IPS-NIHi11 (cell line): ENCODE results near the gene PAPPA2.

ENCODE experiments used
- DNase-seq: peaks from one replicate; pipeline ENCODE4 v3.0.0; 2012; ENCODE audit warnings: mixed read lengths, low spot score

Gene PAPPA2

DNA sequence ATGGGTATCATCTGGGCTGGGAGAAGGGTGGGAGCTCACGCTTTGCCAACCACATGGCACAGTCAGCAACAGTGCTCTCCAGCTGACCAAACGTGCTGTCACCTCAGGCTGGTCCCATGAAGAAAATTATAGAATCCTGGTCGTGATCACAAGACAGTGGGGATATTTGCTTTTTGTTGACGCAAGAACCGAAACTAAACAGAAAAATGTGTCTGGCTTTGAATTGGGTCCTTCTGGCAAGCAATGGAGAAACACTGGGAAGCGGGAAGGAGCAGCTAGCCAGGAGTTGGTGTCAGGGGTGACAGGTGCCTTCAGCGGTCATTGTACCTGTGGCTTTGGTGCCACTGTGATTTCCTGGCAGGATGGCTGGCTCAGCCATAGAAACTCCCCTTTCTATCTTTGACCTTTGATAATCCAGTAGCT, 304.8 kb downstream of the PAPPA2 start:
- DNase-seq: no peak

DNA sequence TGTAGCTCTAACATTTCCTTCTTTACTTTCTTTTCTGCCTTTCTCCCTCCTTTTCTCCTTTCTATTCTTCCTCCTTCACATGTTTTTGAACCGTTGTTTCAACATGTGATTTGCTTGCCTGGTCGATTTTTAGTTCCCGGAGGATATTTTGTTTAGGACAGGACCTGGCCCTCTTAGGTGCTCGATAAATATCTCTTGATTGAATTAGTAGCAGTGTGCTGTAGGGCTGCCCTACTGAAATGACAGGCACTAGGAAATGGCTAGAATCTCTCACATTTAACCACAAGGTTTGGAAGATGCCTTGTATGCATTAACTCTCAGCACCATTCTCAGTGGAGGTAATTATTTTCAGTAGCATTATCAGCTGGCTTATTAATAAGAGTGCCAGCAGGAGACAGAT, 305.6 kb downstream of the PAPPA2 start:
- no peak for DNase-seq

DNA sequence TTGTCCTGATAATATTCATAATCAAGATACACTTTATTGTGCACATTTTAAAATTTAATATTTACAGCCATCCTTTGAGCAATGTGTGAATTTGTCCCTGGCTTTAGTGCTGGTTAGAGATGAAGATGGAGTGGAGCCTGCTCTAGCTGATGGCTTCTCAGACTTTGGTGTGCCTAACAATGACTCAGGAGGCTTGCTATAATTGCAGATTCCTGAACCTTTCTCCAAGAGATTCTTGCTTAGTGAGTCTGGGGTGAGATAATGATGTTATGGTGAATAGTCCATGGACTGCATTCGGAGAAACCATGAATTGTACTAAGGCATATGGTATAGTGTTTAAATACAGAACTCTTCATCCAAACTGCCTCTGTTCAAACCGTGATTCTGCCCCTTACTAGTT, 307.1 kb downstream of the PAPPA2 start:
- no peak for DNase-seq

DNA sequence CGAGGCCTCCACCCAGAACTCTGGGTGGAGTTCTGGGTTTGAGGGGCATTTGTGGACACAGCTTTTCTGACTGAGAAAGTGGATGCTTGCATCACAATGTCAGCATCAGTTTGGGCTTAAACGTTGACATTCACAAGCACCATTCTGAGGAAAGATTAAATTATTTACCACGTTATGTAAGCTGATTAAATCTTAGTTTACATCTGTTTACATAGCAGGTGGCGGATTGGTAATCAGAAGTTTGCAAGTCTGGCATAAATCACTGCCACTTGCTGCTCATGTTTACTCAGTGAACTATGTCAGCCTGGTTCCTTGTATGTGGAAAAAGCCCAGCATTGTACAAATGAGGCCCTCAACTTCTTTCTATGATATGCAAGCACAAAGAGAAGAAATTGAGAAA, 310.1 kb downstream of the PAPPA2 start:
- no peak for DNase-seq

DNA sequence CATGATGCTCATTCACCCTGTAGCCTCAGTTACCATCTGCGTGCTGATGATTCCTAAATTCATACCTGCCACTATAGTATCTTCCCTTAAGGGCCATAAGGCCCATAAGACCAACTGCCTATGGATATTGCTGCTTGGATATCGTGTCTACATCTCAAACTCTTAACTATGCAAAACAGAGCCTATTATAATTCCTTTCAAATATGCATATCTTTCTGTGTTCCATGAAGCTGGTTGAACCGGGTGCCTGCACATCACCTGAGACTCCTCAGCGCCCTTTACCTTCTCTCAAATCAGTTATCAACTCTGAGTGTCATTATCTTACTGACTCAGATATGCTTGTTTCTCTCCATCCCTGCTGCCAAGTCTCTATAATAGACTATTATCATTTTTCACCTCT, 311.2 kb downstream of the PAPPA2 start:
- no peak for DNase-seq

DNA sequence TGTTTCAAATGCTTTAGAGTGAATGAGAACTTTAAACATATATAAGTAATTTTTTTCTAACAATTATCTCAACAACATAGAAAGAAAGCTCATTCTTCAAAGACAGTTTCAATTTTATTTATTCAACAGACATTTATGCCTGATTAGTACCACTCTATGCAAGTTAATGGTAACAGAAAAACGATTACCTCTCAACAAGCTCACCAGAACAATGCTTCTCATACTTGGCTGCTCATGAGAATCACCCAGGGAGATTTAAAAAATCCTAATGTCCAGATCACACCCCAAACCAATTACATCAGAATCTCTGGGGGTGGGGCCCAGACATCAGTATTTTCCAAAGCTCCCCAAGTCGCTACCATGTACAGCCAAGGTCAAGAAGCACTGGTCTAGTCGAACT, 312.4 kb downstream of the PAPPA2 start:
- no peak for DNase-seq

DNA sequence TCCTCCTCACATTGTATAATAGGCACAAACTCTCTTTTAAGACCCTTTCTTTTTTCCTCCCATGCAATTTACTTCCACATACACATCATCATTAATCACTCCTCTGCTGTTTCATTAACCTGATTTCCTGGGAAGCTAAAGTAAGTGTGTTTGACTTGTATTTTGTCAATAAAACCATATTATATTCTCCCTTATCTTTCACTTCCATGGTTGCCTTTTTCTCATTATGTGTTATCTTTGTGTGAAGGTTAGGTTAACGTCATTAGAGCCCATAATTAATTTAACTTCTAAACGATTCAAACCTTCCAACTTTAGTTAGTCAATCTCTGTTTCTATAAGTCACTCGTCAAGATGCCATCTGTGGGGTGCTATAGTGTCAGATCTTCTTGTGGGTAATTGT, 313.0 kb downstream of the PAPPA2 start:
- DNase-seq: no peak

DNA sequence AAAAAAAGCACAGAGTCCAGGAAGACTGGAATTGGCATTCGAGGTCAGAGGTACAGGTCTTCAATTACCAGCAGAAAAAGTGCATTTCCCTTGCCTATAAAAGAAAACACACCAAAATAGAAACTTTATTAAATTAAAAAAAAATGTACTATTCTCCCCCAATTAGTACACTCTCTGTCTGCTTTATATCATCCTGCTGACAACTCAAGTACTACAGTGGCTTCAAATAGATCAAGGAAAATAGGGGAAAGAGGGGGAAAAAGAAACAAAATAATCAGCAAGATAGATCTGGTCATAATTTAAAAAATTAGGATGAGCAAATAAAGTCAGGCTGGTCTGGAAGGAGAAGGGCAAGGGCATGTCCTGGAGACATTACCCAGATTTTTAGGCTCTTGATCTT, 315.1 kb downstream of the PAPPA2 start:
- DNase-seq: no peak

DNA sequence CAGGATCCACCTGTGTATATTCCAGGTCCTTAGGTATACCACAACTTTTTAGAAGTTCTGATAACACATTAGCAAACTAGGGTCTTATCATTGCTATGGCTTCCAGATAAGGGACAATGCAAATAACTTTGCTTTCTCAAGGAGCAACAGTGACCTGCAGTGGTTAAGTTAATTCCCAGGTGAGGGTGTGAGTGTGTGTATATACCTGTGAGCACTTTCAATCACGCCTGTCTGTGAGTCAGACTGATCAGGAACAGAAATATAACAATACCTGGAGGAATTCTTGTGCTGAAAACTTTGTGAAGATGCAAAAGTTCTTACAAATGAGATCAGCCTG, 317.0 kb downstream of the PAPPA2 start:
- no peak for DNase-seq

DNA sequence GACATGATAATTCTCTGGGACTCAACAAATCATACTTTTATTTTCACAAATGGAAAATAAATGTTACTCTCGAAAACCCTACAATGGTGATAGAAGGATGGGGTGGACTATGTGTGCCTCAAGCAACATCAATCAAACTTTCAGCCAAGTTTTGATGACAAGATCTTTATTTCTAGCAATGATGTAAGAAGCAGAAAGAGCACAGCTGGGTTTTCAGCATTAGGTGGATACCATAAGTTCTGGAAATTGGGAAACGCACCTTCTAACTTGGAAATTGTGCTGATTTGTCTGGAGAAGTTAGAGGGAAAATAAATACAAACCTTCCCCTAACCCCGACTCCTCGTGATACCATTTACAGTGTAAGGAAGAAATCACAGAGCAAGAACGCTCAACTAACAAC, 320.3 kb downstream of the PAPPA2 start:
- DNase-seq: no peak

DNA sequence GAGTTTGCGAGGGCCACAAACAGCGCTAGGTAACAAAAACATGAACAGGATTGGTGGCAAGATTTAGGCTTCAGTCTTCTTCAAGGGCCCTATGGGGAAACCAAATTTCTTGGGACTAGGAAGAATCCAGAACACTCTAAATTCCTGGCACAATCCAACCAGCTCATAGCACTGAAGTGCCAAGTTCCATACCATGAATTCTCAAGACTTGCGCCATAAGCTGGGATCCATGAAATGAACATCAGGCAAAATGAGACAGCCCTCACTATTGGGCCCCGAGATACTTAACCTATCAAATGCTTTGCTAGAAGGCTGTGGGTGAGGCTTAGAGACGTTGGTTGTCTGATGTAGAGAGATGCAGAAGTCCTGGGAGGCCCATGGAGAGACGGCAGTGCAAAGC, 322.1 kb downstream of the PAPPA2 start:
- no peak for DNase-seq

DNA sequence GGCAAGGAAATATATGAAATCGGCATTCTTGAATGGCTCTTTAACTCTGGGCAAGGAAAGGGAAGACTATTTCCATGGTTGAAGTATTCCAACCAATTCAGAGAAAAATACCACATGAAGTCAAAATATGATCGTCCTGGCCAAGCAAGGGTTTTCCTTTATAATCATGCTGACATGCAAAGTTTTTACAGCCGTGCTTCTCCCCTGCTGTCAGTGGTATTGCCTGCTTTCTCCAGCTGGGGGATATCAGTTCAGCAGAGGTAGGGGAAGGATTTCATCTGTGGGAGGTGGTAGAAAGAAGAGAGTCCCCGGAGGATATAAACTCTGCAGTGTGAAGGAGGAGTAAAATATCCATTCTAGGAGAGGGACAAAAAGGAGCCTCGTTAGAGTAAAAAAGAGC, 322.8 kb downstream of the PAPPA2 start:
- DNase-seq: no peak

DNA sequence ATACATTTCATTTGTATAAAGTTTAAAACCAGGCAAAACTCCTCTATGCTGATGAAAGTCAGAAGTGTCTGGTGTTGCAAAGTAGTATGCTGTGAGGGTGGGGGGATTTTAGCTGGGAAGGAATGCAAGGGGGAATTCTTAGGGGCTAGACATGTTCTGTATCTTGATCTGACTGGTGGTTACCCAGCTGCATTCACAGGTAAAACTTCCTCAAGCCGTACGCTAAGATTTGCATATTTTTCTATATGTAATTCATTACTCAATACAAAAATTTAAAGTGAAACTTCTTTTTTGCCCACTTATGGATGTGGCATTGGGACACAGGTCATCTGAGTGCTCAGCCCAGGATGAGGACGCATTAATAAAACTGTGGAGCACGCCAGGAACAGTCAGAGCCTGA, 323.3 kb downstream of the PAPPA2 start:
- no peak for DNase-seq

DNA sequence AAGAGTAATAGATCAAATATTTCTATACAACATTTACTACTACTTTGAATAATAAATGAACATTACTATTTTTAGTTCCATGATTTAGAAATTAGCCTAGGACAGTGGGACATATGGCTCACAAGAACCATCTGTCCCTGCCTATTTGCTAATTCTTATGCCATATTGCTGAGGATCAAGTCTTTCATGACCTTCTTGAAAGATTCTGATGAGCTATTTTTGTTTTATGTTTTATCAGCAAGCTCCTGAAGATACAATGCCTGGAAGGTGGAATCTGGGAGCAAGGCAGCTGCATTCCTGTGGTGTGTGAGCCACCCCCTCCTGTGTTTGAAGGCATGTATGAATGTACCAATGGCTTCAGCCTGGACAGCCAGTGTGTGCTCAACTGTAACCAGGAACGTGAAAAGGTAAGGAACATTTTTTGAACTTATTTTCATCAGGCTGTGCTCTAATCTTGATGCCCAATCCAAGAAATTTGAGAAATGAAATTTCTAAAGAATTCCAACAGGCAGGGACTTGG, 326.7 kb downstream of the PAPPA2 start:
- DNase-seq: no peak

DNA sequence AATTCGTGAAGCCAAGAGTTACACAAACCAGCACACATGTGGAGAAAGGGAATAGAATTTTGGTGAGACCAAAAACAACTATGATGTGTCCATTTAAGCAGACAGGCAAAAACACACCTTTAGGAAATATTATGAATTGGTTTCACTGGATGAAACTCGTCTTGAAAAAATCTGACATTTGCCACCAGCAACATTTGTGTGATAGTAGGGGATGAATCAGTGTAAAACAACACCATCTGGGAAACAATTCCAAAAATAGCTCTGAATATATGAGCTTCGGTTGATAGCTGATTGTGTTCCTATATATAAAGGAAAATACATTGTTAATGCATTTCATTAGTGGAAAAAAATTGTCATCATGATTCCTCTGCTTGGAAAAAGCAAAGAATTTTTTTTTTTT, 327.8 kb downstream of the PAPPA2 start:
- DNase-seq: no peak

DNA sequence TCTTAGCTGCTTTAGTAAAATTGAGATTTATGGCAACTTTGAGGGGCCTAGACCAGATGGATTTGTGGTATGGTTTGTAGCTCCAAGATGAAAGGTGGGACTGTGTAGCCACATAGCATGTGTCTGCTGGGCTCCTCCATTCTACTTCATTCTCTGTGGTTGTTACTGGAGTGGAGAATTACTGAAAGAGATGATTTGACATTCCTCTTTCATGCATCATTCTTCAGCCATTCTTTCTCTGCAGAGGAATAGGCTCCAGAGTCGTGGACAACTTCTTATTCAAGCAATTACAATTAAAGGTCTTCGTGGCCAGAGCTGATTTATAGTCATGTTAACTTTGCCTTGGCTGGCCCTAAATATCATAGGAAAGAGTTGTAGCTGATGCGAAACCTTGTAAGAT, 328.9 kb downstream of the PAPPA2 start:
- DNase-seq: no peak

DNA sequence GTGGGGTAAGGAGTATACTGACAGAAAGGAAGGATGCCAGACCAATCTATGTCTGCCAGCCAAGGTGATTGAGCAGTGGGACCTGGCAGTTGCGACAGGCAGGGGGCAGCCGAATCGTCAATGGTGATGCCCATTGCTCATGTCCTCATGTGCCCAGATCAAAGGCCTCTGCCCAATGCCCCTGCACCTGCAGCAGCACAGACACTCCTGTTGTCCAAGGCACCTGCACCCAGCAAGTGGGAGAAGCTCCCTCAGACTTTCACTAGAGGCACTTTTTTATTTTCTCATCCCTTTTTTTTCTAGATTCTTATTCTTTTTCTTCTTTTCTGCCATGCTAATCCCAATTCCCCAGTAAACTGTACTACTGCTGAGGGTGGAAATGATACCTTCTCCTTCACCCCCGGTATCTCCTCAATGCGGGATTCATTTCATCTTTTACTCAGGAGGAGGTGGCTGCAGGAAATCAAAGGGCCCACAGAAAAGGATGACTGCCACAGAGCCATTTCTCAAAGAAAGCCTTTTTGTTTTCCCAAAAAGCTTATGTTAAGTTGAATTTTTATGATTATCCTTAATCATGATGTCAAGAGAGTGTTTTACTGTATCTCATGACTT, 332.0 kb downstream of the PAPPA2 start:
- no peak for DNase-seq

DNA sequence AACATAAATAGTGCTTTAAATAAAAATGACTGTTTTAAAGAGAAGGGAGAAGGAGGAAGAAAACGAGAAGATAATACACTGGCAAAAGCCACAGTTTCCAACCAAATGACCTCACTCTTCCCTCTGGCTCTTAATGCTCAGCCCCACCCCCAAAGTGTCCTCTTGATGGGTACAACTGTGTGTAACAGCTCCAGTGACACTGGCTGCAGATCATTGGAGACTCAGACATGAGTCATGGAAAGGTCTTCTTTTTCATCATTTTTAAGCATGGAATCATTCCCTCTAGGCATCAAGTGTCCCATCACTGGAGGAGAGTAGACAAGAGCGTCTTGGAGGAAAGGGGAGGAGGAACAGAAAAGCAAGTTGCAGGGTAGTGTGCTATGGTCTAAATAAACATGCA, 333.0 kb downstream of the PAPPA2 start:
- no peak for DNase-seq

DNA sequence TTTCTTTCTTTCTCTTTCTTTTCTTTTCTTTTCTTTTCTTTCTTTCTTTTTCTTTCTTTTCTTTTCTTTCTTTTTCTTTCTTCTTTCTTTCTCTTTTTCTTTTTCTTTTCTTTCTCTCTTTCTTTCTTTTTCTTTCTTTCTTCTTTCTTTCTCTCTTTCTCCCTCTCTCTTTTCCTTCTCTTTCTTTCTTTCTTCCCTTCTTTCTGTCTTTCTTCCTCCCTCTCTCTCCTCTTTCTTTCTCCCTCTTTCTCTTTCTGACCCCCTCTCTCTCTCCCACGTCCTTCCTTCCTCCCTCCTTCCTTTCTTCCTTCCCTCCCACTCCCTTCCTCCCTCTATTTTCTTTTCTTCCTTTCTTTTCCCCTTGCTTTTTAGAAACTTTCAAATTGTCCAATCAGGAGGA, 333.6 kb downstream of the PAPPA2 start:
- no peak for DNase-seq

DNA sequence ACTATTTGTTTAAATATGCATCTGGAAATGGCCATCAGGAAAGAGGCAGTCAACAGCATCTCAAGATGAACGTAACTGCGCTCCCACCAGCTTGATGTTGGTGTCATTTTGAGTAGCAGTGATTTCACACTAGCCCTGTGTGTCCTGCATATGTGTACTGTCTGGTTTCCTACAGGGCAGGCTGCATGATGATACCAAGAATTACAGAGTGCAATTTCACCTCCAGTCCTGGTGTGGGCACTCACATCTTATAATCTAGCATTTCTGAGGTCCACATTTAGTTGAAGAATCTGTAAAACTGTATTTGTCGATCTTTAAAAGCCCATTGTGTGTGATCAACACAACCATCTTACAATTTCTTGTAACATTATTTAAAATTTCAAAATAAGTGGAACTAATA, 336.4 kb downstream of the PAPPA2 start:
- no peak for DNase-seq

DNA sequence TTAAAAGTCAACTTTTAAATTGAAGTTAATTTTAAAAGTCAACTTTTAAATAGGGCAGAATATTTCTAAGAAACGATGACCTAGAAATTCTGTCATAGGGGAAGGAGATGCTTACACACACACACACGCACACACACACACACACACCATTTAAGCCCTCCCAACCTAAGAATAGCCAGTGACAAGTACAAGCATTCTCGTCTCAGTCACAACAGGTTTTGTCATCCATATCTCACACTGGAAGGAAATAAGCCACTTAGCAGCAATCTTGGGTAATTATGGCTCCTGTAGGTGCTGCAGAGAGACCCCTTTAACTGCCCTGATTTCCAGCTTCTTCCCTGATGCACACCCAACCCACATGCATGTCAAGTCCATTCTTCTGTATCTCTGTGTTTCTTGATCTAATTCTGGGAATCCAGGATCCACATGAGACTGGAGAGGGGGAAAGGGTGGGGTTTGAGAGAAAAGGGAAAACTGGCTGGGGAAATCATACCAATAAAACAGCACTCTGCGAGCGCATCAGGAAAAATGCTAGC, 338.1 kb downstream of the PAPPA2 start:
- DNase-seq: no peak

DNA sequence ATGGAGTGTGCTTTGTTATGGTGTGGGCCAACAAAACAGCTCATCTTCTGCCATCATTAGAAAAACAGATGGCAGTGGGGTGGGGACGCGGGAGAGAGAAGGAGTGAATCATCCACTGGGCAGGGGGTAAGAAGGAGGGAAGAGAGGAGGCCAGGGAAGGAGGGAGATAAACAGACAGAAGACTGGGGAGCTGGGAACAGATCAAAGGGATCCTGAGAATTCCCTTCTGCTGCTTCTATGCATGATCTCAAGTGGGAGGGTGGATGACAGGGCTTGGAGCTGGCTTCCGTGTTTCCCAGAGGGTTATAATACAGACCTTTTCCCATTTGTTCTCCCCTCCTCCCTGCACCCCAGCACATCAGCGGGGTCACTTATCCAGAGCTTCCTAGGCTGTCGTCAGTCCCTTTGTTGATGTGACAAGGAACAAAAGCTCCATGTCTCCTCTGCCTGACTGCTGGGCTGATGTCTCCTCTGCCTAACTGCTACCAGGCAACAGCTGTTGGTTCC, 338.6 kb downstream of the PAPPA2 start:
- no peak for DNase-seq

DNA sequence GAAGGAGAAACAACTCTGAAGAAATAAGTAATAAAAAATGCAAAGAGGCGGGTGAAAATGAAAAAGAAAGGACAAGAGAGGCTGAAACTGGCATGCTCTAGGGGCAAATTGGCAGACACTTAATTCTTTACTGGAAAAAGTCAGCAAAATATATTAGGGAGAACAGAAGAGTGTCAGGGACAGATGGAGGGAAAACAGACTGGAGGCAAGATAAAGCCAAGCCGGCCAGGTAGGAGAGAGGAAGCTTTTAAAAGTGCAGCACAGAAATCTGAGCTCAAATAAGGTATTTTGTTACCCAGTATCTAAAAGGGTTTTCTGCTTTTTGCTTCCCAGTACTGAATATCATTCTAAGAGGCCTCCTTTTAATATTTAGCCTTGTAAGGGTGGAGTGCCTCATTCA, 339.3 kb downstream of the PAPPA2 start:
- no peak for DNase-seq

DNA sequence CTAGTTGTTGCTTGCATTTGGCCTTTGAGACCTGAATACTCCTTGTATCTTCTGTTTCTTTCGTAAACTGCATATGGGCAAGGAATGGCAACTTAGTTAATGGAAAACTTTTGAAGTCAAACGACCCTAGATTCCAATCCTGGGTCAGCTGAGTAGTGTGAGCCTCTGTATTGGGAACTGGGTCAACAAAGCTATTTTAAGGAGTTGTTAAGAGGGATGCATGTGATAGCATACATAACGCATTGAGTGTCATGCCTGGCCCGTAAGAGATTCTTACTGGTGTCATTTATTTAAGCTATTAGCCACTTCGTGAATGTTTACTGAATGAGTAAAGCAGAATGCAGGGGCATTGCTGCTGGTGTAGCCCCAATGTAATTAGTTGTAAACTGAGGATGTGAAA, 340.1 kb downstream of the PAPPA2 start:
- no peak for DNase-seq
